Left hindlimb (tissue), 1 donor: ENCODE data around the gene WDR93.
"Not testable (repeated sequence)": the region's sequence is repeated elsewhere in the genome, so short reads cannot be mapped to it uniquely, and the experiment has no call there.

Experiments used
- DNase-seq: peaks from one replicate; pipeline ENCODE4 v3.0.0-alpha.2; 2018

Gene WDR93

DNA sequence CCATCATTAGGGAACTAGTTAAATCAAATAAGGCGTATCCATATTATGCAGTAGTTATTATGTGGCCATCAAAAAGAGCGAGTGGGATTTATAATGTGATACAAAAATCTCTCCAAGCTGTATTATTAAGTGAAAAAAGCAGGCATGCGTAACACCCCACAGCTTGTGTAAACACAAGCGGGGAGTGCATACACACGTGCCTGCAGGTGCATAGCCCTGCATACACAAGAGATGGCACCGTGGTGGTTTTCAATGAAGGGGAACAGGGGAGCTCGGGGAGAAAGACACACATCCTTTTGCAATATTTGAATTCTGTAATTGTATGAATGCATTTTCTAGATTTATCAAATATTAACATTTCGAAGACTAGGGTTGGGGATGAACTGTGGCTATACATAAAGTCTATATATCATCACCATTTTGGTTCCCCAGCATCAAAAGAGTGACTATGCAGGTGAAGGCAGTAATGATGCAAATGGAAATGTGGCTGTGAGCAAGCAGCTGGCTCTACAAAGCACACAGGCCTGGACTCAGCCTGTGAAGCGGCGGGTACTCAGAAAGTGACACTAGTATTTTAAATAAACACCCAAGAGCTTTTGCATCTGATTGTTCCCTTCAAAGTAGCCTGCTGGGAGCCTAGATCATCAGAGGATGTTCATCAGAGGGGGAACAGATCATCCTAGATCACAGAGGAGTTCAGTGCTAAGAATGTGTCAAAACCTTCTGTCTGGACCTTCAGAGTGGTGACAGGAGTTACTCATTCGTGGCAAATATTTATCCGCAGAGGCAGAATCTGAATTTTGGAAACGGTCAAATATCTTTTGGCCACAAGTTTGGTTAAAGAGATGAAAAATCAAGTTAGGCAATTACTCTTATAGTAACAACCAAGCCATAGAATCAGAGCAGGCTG is 25.9 kb upstream of the WDR93 start:
- DNase-seq: peak; percentile 11

- peak; percentile 83 for DNase-seq
These were observed 25.0 kb upstream of the WDR93 start for GRCh38 chr15:89665449-89666181.

DNA sequence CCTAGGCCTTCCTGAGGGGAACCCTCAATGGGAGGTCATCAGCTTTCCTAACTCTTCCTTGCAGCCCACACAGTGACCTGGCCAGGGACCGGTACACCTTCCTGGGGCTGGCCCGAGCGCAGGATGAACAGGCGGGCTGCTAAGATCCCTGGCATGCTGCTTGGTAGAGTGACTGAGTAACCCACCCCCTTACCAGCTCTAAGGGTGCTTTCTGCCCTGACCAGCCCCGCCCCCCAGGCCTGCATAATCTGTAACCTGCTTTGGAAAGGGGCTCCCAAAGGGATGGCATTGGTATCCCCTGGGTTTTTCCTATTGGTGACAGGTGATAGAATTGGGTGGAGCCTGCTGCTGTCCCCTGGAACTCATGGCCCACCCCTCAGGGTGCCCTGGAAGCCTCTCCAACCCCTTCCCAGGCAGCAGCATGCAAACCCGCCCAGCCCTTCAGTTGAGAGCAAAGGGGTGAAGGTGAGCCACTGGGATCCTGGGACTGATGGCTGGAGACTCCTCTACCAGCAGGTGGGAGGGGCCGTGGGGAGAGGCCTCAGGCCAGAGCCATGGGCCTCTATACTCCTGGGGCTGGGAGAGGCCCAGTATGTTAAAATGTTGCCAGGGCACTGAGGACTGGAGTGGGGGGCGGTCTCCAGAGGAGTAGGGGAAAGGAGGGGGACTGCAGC is 24.3 kb upstream of the WDR93 start:
- peak; percentile 23 for DNase-seq

DNA sequence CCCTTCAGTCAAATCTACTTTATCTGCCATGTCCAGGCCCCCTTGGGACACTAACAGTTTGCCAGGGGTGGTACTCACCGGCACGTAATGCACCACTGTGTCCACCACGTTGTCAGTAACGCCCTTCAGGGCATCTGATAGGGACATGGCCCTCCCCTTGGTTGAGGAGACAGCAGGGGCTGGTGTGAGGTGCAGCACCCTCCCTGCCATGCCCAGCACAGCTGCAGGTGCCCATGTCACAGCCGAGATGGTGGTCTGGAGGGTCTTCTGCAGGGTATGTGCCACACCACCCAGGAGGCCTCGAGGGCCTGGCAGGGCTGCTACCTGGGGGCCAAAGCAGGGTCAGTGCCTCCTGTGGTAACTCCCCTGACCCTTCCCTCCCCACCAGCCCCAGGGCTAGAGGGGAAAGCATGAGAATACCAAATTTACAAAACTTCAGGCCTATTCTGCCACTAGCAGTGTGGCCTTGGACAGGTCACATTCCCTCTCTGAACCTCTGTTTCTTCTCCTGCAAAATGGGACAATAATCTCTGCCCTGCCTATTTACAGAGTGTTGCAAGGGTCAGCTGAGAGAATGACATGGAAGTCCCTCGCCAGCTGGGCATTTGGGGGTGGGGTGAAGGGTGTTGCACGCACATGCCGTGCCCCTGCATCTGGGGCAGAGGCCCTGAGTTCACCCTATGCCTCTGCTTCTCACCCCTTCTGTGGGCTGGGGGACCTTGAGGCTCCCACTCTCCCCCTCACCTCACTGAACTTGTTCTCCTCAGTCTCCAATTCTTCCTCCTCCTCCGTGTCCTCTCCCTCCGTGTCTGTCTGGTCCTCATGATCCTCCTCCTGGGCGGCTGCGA is 23.5 kb upstream of the WDR93 start:
- no peak for DNase-seq

DNA sequence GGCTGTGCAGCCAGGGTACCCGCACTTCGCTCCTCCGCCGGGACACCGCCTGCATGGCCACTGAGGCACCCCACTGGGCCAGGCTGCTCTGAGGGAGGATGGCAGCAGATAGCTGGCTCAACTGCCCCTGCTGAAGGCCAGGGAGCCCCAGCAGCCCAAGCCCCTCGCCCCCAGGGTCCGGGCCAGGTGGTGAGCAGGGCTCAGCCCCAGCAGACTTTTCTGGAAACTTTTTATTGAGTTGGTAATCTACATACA is 23.0 kb upstream of the WDR93 start:
- no peak for DNase-seq

- DNase-seq: no peak
These were observed 22.4 kb upstream of the WDR93 start for GRCh38 chr15:89668171-89668570.

DNA sequence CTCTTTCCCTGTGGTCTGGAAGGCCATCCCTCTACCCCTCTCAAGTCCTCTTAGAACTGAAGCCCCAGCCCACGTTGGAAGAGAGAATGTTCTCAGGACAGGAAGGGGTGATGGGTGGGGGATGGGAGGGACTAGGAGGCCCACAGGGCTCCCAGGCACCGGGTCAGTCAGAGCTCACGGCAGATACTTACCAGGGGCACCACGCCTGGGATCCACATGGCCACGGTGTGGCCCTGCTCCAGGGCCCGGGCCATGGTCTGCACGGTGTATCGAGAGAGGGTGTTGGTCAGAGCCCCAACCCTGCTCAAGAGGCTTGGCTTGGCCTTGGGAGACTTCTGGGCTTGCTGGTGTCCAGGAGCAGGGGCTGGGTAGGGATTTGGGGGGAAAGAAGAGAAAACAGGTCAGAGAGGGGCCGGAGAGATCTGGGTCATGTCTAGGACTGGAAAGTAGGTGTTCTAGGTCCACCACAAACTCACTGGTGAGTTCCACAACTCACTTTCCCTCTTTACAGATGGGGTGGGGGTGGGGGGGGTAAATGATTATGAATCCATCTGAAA is 21.2 kb upstream of the WDR93 start:
- DNase-seq: no peak

DNA sequence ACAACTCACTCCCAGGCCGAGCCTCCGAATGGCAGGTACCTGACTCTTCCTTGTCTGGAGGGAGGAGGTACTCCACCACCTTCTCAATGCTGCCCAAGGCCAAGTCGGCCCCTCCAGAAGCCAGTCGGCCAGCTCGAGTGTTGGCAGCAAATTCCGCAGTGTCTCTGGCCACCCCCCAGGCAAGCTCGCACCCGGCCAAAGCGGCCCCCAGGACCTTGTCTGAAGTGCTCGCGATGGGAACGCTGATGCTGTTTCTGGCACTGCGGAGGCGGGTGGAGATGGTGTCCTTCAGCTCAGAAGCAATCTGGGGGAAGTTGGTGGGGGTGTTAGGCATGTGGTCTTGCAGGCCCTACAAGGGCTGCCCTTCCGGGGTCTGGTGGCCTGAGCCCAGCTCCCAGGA is 20.7 kb upstream of the WDR93 start:
- no peak for DNase-seq

DNA sequence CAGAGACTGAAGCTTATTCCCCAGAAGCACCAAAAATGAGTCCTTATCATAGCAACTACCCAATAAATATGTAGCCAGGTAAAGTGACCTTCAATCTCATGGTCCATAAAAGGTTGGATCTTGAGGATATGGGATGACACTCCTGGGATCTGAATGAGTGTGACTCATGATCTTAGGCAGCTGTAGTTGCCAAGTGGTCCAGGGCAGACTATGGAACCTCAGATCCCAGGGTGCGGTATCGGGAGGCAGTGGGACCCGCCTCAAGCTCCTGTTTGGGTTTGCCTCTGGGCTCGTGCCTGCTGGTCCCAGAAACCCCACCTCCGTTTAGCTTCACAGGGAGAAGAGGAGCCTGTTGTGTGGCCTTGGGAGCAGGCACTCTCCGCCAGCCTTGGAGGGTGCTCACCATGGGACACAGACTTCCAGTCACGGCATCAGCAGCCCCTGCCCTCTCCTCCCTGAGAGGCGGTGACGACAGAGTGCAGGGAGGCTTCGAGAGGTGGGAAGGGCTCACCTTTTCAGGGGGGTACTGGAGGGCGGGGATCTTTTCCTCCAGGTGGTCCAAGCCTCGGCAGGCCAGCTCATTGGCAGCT is 19.5 kb upstream of the WDR93 start:
- no peak for DNase-seq

GRCh38 chr15:89671687-89672086 is 18.9 kb upstream of the WDR93 start:
- DNase-seq: no peak

- no peak for DNase-seq
These were observed 18.1 kb upstream of the WDR93 start for GRCh38 chr15:89672221-89673164.

- no peak for DNase-seq
These were observed 17.5 kb upstream of the WDR93 start for GRCh38 chr15:89673165-89673512.

DNA sequence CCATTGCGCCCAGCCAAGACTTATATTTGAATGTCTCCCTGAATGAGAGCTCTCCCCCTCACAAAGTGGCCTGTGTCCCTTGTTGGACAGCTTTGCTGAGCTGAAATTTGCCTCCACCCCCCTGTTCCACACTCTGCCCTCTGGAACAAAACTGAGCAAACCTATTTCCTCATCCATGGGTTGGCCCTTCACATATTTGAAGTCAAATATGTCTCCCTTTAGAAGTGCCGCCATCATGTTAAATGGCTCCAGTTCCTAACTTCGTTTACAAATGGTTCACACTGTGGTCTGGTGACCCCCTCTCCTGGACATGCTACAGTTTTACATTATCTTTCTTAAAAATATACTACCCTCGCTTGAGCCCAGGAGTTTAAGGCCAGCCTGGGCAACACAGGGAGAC is 16.1 kb upstream of the WDR93 start:
- DNase-seq: no peak

- DNase-seq: no peak
These were observed 15.0 kb upstream of the WDR93 start for GRCh38 chr15:89675606-89676005.

DNA sequence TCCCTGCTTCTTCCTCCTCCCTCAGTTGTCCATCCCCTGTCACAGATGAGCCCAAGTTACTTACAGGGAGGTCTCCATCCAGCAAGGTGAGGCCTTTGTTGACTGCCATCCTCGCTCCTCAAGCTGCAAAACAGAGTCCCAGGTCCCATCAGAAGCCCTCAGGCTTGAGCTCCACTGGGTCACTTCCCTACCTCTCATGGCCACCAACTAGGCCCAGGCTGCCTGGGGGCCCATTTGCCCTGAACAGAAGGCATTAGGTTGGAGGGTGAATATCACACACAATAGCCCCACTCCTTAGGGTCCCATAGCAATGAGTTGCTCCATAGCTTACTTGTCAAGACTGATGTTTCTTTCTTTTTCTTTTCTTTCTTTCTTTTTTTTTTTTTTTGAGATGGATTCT is 13.2 kb upstream of the WDR93 start:
- DNase-seq: no peak

- DNase-seq: no peak
These were observed 11.4 kb upstream of the WDR93 start, which contains the start of gene PLIN1 for GRCh38 chr15:89679212-89679611. Gene PLIN1, minus strand, starts transcription at chr15:89679367. Its CDS starts 1,878 bp downstream, at chr15:89677489.

- no peak for DNase-seq
These were observed 10.2 kb upstream of the WDR93 start for GRCh38 chr15:89680282-89680873.

- no peak for DNase-seq
These were observed 9.5 kb upstream of the WDR93 start for GRCh38 chr15:89681146-89681545.

DNA sequence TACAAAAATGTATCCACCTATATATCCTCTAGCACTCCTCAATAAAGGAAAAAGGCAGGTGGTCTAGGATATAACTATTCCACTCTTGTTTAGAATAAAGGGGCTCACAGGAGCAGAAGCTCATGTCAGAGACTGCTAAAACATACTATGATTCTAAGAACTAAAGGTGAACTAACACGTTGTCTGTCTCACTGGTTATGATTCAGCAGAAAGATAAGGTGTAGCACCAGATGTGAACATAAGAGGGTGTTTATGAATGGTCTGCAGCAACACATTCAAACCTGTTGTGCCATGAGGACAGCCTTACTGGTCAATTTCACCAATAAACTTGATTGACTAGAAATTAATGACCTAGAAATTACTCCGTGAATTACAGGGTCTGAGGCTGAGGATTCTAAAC is 4.6 kb upstream of the WDR93 start:
- DNase-seq: no peak

GRCh38 chr15:89686522-89686921 is 4.1 kb upstream of the WDR93 start:
- no peak for DNase-seq

- DNase-seq: not testable (repeated sequence)
These were observed 708 bp upstream of the WDR93 start for GRCh38 chr15:89689930-89690275.
